OCI-M2 (cell line): ENCODE data around the gene TSPEAR.
"Not testable (repeated sequence)": the region's sequence is repeated elsewhere in the genome, so short reads cannot be mapped to it uniquely, and the experiment has no call there.

ENCODE experiments used
- DNase-seq: peaks from one replicate; lab custom pipeline; 2025; ENCODE audit not compliant: unreplicated experiment; lab: John Stamatoyannopoulos, UW

TSPEAR gene

DNA sequence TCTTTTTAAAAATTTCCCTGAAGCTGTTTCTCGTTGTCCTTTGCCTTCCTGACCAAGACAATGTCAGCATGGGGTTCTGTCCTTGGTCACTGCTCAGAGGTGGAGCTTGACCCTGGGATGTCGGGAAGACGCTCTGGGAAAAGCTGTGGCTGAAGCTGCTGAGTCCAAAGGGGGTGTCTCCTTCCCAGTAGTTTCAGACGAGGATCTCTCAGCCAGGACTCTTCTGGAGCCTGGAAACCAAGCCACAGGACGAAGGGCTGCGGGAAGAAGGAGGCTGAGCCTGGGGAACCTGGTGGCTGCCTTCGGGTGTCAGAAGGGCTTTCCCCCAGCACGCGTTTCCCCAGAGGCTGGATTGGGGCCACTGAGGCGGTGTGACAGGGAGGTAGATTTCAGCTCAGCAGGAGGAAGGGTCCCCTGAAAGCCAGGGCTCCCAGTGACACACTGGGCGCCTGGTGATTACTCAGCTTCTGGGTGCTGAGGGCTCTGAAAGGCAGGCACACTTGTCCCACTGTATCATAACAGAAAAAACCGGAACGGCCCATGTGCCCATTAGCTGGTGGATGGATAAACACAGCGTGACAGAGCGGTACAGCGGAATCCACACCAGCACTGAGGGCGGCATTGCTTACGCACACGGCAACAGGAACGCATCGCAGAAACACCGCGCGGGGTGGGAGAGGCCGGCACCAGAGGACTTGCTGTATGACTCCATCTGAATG lies 24.4 kb downstream of the TSPEAR start:
- DNase-seq = no peak

DNA sequence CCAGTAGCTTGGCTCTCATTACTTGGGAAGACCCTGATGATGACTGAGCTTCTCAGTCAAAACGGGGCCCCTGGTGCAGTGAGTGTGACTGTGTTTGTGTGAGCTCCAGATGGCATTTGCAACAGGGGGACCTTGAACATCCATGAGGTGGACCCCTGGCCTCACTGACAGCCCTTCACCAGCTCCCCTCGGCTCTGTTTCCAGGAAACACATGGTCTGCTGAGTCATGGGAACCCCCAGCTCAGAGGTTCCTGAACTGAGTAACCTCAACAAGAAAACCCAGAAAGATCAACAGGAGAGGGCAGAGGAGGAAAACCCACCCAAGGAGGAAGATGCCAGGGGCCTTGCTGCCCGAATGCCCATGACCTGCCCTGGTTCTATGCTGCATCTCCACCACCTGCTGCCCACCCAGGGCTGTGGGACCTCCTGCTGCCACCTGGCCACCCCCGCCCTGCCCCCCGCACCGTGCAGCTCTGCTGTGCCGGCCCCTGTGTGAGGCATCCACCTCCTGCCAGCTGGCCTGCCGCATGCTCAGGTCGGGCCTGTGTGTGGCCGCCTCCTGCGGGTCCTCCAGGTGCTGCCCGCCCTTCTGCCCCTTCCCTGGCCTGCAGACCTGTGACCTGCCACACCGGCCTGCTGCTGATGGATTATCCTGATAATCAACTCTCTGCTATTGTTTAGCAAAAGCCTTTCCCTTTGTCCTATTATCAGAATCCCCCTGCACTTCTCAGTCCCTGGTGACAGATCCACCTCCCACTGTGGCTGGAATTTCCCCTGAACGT lies 25.2 kb downstream of the TSPEAR start:
- no peak for DNase-seq

DNA sequence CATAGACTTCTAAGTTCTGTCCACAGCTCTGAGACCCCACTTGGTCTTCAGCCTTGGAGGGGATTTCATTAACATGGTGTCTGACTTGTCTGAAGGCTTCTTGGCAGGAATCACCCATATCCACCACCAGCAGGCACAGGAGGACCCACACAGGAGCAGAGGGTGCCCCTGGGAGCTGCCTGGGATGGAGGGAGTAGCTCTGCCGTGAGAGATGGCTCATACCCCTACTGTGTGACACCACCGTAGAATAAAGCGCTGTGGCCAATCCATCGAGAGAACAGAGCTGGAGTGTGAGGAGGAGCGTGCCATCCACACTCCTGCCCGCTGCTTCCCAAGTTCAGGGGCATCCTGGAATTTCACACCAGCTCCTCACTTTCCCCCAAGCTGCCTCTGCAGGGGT lies 26.3 kb downstream of the TSPEAR start:
- not testable (repeated sequence) for DNase-seq

DNA sequence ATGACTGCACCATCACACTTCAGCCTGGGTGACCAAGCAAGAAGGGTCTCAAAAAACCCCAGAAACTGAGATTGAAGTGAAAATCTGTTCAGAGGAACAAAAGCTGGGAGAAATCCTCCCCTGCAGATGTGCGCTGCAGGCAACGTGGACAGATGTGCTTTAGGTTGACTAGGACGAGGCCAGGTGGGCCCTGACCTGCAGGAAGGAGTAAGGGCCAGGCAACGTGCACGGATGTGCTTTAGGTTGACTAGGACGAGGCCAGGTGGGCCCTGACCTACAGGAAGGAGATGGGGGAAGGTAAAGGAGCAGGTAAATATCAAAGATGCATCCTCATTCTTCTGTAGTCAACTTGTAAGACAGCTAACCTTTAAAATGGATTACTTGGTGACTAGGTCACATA lies 26.9 kb downstream of the TSPEAR start:
- no peak for DNase-seq

DNA sequence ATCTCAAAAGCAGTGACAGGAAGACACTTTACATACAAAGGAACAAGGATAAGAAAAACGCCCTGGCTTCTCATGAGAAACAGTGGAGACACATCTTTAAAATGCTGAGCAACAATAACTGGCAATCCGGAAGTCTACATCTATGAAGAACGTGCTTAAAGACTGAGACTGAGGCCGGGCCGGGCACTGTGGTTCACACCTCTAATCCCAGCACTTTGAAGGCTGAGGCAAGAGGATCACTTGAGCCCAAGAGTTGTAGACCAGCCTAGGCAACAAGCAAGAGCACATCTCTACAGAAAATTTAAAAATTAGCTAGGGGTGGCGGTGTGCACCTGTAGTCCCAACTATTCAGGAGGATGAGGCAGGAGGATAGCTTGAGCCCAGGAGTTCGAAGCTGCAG lies 27.3 kb downstream of the TSPEAR start:
- no peak for DNase-seq

DNA sequence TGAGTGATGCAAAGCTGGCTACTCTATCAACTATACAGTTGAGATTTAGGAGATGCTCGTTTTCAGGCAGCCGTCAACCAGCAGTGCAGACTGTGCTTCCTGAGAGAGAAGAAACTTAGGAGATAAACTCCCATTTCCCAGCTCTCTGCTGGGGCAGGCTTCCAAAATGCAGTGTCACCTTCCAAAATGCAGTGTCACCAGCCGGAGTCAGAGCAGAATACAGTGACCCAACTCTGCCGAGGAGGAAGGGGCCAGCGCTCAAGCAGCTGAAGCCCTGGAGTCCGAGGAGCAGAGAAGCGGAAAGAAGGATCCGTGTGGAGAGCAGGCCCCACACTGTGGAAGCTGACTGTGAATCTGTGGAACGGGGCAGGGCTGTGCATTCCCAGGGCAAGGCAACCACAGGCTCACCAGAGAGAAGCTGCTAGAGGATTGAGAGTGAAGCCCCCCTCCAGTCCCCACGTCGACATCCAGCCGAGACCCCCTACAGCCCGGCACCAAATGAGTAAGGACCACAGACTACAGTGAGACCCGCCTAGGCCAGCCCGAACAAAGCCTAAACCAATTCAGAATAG lies 28.7 kb downstream of the TSPEAR start:
- no peak for DNase-seq

DNA sequence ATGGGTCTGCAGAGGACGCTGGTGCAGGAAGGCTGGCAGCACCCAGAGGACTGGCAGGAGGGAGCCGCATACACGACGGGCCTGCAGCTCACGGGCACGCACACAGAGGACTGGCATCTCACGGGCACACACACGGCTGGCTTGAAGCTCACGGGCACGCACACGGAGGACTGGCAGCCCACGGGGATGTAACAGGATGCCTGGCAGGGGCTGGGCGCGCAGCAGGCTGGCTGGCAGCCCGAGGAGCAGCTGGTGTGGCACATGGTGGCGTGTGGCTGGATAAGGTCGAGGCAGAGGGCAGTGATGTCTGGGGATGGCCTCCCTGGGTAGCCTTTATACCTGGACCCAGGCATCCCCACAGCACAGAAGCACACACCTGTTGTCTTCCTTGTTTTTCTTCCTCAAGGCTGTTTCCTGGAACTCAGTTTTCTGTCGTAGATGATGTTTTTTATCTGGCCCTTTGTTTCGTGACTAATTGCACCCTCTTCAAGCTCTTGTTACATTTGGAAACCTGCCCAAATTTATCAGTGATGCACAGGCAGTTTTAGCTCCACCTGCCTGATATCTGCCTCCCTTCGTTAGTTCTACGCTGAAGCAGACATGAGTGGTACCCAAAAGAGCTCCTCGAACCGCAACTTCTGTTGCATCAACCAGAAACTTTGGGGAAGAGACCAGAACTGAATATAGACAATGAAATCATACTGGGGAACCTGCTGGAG lies 29.4 kb downstream of the TSPEAR start, which contains the start of gene KRTAP12-1:
Gene KRTAP12-1 (minus strand): TSS at position 303 of the 719 bp plus-strand sequence. CDS start 40 bp downstream, at position 263.
- DNase-seq = no peak

DNA sequence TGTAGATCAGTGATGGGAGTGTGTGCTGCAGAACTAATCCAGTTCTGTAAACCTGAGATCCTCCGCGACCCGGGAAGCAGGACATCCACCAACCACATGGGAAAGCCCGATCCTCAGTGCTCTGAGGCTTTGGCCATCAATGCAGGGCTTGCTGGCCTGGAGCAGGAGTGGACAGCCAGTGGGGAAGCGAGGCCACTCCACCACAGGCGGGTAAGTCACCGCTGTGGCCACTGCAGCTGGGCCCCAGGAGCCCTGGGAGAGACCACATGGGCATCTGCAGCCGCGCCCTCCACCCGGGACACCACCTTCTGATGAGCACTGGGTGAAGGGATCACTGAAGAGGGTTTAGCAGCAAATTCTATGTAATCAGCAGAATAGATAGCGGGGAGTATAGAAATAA lies 30.2 kb downstream of the TSPEAR start:
- DNase-seq = no peak

DNA sequence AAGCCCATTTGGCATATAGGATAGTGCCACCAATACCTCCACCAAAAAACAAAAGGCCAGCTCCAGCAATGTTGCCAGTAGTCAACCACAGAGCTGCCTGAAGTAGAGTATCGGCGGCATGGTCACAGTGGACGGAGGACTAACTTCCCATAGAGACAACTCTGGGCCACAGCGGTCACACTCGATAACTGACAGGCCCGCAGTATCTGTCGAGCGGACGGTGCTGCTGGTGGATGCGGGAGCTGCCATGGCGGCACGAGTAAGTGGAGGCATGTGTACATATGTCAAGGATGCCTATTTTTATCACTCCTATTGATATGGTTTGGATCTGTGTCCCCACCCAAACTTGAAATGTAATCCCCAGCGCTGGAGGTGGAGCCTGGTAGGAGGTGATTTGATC lies 33.5 kb downstream of the TSPEAR start:
- no peak for DNase-seq

DNA sequence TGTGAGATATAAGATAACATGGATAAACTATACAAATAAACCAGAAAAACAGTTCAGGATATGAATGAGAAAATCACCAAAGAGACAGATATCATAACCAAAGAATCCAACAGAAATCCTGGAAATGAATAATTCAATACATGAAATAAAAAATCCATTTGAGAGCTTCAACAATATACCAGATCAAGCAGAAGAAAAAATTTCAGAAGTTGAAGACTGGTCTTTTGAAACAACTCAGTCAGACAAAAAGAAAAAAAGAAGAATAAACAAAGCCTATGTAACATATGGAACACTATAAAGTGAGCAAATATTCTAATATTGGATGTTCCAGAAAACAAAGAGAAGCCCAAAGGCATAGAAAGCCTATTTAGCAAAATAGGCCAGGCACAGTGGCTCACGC lies 39.5 kb downstream of the TSPEAR start:
- no peak for DNase-seq

DNA sequence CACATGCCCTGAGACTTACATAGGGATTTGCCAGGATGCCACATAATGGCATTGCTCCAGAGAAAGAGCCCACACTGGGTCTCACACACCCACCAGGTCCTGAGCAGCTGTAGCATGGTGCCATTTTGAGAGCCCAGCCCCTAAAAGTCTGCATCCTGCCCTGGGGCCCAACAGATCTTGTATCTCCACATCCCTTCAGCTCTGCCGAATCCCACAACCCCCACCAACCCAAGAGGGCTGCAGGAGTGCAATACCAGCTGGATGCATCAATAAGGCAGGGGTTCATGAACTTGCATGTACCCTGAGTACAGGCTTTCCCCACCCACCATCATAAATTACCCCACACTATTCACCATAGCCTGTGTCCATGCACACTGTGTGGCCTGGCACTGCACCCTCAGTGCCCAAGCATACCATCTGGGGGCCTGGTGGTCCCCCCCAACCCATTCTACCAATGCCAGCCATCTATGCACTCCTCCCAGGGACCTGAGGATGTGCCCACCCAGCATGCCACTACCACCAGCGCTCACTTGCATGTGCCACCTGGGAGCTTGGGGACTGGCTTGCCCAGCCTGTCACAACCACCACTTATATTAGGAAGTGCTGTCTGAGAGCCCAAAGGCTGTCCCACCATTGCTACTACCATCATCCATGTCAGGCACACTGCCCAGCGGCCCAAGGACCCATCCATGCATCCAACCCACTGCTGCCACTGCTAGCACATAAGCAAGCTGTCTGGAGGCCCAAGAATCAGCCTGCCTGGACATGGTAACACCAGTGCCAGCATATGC lies 40.5 kb downstream of the TSPEAR start:
- DNase-seq = no peak

DNA sequence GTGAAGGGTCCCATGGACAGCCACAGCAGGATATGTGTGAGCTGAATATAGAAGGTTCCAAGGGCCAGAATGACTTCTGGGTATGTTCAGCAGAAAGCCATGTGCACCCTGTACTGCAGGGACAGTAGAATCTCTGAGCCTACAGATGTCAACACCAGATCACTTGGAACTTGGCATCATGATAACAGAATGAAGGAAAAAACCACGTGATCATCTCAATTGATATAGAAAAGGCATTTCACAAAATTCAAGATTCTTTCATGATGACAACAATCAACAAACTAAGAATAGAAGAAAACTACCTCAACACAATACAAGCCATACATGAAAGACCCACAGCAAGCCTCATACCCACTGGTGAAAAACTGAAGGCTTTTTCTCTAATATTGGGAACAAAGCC lies 43.8 kb downstream of the TSPEAR start:
- DNase-seq = no peak

DNA sequence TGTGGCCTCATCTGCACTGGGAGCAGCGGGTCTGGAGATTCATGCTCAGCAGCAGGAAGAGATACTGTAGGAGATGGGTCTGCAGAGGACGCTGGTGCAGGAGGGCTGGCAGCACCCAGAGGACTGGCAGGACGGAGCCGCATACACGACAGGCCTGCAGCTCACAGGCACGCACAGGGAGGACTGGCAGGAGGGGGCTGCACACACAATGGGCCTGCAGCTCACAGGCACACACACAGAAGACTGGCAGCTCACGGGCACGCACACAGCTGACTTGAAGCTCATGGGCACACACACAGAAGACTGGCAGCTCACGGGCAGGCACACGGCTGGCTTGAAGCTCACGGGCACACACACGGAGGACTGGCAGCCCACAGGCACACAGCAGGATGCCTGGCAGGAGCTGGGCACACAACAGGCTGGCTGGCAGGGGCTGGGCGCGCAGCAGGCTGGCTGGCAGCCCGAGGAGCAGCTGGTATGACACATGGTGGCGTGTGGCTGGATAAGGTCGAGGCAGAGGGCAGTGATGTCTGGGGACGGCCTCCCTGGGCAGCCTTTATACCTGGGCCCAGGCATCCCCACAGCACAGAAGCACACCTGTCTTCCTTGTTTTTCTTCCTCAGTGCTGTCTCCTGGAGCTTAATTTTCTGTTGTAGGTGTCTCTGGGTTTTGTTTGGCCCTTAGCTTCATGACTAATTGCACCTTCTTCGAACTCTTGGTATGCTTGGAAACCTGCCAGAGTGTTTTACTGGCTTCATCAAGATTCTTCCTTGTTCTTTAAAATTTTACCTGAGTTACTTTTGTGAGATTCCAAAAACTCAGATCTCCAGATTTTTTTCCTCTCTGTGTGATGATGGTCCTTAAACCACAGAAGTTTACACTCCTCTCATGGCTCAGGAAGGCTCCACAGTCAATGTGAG lies 44.7 kb downstream of the TSPEAR start, which contains the start of gene KRTAP12-2:
Gene KRTAP12-2 (minus strand): TSS at position 527 of the 920 bp plus-strand sequence. CDS start 41 bp downstream, at position 486.
- no peak for DNase-seq

DNA sequence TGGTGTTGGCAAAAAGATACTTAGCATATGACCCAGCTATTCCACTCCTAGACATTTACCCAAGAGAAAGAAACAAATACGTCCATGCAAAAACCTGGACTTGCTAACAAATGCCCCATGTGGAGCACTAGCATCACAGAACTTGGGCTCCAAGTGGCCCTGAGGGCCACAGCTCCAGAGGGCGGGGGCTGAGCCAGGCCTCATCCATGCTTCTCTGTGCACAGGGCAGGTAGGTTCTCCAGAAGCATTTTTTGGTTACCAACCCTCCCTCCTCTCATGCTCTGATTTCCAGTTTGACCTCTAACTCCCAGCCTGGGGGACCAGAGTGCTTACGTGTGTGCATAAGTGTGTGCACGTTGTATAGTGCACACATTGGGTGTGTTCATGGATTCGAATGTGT lies 46.7 kb downstream of the TSPEAR start:
- DNase-seq = no peak

DNA sequence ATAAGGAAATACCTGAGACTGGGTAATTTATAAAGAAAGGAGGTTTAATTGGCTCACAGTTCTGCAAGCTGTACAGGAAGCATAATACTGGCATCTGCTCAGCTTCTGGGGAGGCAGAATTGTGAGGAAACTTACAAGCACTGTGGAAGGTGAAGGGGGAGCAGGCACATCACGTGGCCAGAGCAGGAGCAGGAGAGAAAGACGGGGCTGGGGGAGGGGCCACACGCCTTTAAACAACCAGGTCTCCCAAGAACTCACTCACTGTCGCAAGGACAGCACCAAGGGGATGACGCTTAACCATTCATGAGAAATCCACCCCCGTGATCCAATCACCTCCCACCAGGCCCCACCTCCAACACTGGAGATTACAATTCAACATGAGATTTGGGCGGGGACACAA lies 49.8 kb downstream of the TSPEAR start:
- not testable (repeated sequence) for DNase-seq

DNA sequence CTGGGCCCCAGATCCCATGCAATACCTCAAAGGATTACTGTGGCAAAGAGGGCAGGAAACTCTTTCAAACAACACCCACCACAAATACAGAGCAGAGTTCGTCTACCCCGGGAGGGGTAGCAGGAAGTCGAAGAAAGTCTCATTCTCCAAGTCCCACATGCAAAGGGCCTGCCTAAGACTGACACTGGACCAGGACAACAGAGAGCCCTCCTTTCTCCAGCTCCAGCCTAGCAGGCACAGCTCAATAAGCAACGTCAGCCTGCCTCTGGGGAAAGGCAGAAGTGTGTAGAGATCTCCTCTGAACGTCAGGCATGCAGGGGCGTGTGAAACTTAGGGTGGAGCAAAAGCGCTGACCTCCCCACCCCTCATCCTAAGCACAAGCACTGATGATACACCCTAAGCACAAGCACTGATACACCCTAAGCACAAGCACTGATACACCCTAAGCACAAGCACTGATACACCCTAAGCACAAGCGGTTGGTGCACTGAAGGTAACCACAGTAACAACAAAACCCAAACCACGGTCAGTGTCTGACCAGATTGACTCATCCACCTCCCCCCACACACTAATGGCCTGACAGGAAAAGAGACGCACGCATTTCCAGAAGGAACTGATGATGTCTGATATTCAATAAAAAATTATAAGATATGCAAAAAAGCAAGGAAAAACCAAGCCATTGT lies 52.3 kb downstream of the TSPEAR start:
- DNase-seq = no peak

DNA sequence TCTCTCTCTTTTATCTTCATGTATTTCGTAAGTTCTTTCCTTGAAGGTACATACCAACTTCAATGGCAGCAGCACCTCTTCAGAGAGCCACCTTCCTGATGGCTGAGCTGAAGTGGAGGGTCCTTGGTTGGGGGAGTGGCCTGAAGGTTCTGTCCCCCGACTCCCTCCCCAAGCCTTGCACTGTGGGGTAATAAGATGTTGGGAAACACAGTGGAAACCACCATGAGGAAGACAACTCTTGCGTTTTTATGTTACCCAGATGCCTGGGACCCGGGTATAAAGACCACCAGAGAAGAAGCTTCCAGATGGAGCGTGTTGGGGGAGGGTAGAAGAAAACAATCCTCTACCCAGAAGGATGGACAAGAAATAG lies 52.8 kb downstream of the TSPEAR start:
- DNase-seq = no peak

DNA sequence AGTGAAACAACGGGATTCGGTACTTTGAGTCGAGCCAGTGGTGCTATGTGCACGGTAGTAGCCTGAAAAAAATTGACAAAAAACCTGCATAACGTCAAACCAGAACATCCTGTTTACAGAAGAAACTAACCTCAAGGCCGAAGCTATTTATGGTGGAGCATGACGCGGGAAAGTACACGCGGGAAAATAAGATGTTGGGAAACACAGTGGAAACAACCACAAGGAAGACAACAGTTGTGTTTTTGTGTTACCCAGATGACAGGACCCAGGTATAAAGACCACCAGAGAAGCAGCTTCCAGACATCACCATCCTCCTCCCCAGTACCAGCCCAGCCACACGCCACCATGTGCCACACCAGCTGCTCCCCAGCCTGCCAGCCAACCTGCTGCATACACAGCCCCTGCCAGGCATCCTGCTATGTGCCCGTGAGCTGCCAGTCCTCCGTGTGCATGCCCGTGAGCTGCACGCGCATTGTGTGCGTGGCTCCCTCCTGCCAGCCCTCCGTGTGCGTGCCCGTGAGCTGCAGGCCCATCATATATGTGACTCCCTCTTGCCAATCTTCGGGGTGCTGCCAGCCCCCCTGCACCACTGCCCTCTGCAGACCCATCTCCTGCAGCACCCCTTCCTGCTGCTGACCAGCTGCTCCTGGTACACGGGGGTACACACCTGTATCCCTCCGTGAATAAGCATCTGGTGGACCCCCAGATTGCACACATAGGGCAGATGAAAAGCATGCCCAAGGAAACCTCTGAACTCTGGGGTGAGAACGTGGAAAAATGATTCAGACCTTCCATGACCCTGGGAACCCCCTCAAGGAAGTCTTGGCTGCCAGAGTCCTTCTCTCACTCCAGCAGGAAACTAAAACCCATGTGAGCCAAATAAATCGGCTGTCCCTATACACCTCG lies 53.5 kb downstream of the TSPEAR start, which contains the start of gene KRTAP12-3:
Gene KRTAP12-3 (plus strand): TSS at position 298 of the 906 bp plus-strand sequence. CDS start 48 bp downstream, at position 346.
- DNase-seq = no peak
